Mesendoderm (in vitro differentiated cells): ENCODE results near the gene GNB1L.

Experiments used
- DNase-seq: peaks from one replicate; pipeline ENCODE4 v3.0.0; 2013
- H2AK5ac ChIP-seq: 2 replicates; pipeline ENCODE4 v1.6.1; 2013; ENCODE audit warnings: low read length, inconsistent platforms
- H2BK120ac ChIP-seq: 2 replicates; pipeline ENCODE4 v1.6.1; 2013; ENCODE audit warnings: low read depth, mild to moderate bottlenecking, low read length, moderate library complexity, mixed read lengths
- H2BK15ac ChIP-seq: replicated peaks from 2 replicates; pipeline ENCODE4 v1.6.1; 2013; ENCODE audit warnings: low read depth, mild to moderate bottlenecking, moderate library complexity
- H2BK5ac ChIP-seq: 2 replicates; pipeline ENCODE4 v1.6.1; 2013; ENCODE audit warnings: low read length, inconsistent platforms
- H3K18ac ChIP-seq: 2 replicates; pipeline ENCODE4 v1.6.1; 2013; ENCODE audit warnings: mild to moderate bottlenecking, low read length, mixed read lengths
- H3K23ac ChIP-seq: one replicate; pipeline ENCODE4 v1.6.1; 2013; ENCODE audit warnings: low read length
- H3K27ac ChIP-seq: 2 replicates; pipeline ENCODE4 v1.5.1; 2013; ENCODE audit warnings: low read depth, mild to moderate bottlenecking, inconsistent platforms, low read length, moderate library complexity
- H3K27me3 ChIP-seq: 2 replicates; pipeline ENCODE4 v1.6.1; 2013; ENCODE audit warnings: low read length, control low read depth, mild to moderate bottlenecking, inconsistent platforms; ENCODE audit not compliant: insufficient read depth, poor library complexity
- H3K36me3 ChIP-seq: 2 replicates; pipeline ENCODE4 v1.6.1; 2013; ENCODE audit warnings: low read length, inconsistent platforms; ENCODE audit not compliant: control insufficient read depth, insufficient read depth
- H3K4ac ChIP-seq: one replicate; pipeline ENCODE4 v1.6.1; 2013; ENCODE audit warnings: low read depth, mild to moderate bottlenecking, low read length, moderate library complexity
- H3K4me1 ChIP-seq: 2 replicates; pipeline ENCODE4 v1.6.1; 2013; ENCODE audit warnings: low read depth, low read length, inconsistent platforms; ENCODE audit not compliant: control insufficient read depth
- H3K4me2 ChIP-seq: 2 replicates; pipeline ENCODE4 v1.6.1; 2013; ENCODE audit warnings: low read length
- H3K4me3 ChIP-seq: 2 replicates; pipeline ENCODE4 v1.5.1; 2013; ENCODE audit warnings: mild to moderate bottlenecking, low read length
- H3K56ac ChIP-seq: one replicate; pipeline ENCODE4 v1.6.1; 2013; ENCODE audit warnings: low read length
- H3K79me1 ChIP-seq: 2 replicates; pipeline ENCODE4 v1.6.1; 2013; ENCODE audit warnings: low read length, inconsistent platforms
- H3K79me2 ChIP-seq: 2 replicates; pipeline ENCODE4 v1.6.1; 2013; ENCODE audit warnings: mild to moderate bottlenecking, low read length; ENCODE audit not compliant: control insufficient read depth, insufficient read depth
- H3K9ac ChIP-seq: 2 replicates; pipeline ENCODE4 v1.6.1; 2013; ENCODE audit warnings: low read length, inconsistent platforms
- H4K5ac ChIP-seq: one replicate; pipeline ENCODE4 v1.6.1; 2013; ENCODE audit warnings: low read length
- H4K8ac ChIP-seq: one replicate; pipeline ENCODE4 v1.6.1; 2013; ENCODE audit warnings: low read depth, mild to moderate bottlenecking, control low read depth, low read length, moderate library complexity
- WGBS: extraction: QIAGEN DNeasy Blood & Tissue Kit; methylation state at CpG from one replicate; pipeline ENCODE4 v1.1.7; 2013; ENCODE audit warnings: low lambda C conversion rate, missing lambda C conversion rate; ENCODE audit not compliant: insufficient coverage; ENCODE audit errors: extremely low coverage; 5-methylcytosine and 5-hydroxymethylcytosine counted together

GNB1L gene

GRCh38 chr22:19821523-19822300, 33.0 kb downstream of the GNB1L start:
- H3K27ac ChIP-seq: no peak overlapping the region
- H3K23ac ChIP-seq: no peak overlapping the region
- H3K27me3 ChIP-seq: no peaks in the 10 kb centered on the region
- H3K4me2 ChIP-seq: no peak overlapping the region
- no peak overlapping the region for H3K9ac ChIP-seq
- H3K79me1 ChIP-seq: peaks cover 2% of the 10 kb centered on the region
- no peak overlapping the region for H4K8ac ChIP-seq
- no peak overlapping the region for H3K56ac ChIP-seq
- H3K18ac ChIP-seq: no peak overlapping the region
- no peak overlapping the region for H2BK5ac ChIP-seq
- H3K4me1 ChIP-seq: no peaks in the 10 kb centered on the region
- WGBS: no CpG with 5 or more reads among the region's 20 CpGs
- no peak overlapping the region for H2BK15ac ChIP-seq
- H3K4me3 ChIP-seq: no peak overlapping the region
- H2AK5ac ChIP-seq: no peak overlapping the region
- no peak overlapping the region for H4K5ac ChIP-seq
- no peak for DNase-seq
- H2BK120ac ChIP-seq: no peak overlapping the region
- no peaks in the 10 kb centered on the region for H3K36me3 ChIP-seq
- H3K79me2 ChIP-seq: peaks cover 1% of the 10 kb centered on the region
- no peak overlapping the region for H3K4ac ChIP-seq

- Histone ChIP-seq H3K4me2 (no peak overlapping the region), H2BK120ac (no peak overlapping the region), H3K79me2 (peaks cover 1% of the 10 kb centered on the region), H3K4me3 (no peak overlapping the region), H3K27me3 (no peaks in the 10 kb centered on the region), H3K27ac (no peak overlapping the region), H3K4me1 (no peaks in the 10 kb centered on the region), H2BK15ac (no peak overlapping the region), H3K18ac (no peak overlapping the region), H2BK5ac (no peak overlapping the region), H4K5ac (no peak overlapping the region), H4K8ac (no peak overlapping the region), H3K4ac (no peak overlapping the region), H3K23ac (no peak overlapping the region), H2AK5ac (no peak overlapping the region), H3K56ac (no peak overlapping the region), H3K9ac (no peak overlapping the region), H3K79me1 (peaks cover 2% of the 10 kb centered on the region), H3K36me3 (no peaks in the 10 kb centered on the region)
- WGBS: no CpG with 5 or more reads among the region's 18 CpGs
- no peak for DNase-seq
These were observed 33.7 kb downstream of the GNB1L start for GRCh38 chr22:19820880-19821522.

GRCh38 chr22:19819911-19820879, 34.5 kb downstream of the GNB1L start:
- Histone ChIP-seq H3K56ac (no peak overlapping the region), H3K4me1 (no peaks in the 10 kb centered on the region), H3K79me1 (peaks cover 2% of the 10 kb centered on the region), H3K27ac (no peak overlapping the region), H3K23ac (no peak overlapping the region), H3K4me2 (no peak overlapping the region), H2AK5ac (no peak overlapping the region), H3K36me3 (no peaks in the 10 kb centered on the region), H4K8ac (no peak overlapping the region), H2BK120ac (no peak overlapping the region), H4K5ac (no peak overlapping the region), H3K79me2 (peaks cover 1% of the 10 kb centered on the region), H3K27me3 (no peaks in the 10 kb centered on the region), H3K9ac (no peak overlapping the region), H2BK5ac (no peak overlapping the region), H3K4ac (no peak overlapping the region), H2BK15ac (no peak overlapping the region), H3K4me3 (no peak overlapping the region), H3K18ac (no peak overlapping the region)
- DNase-seq: no peak
- WGBS: no CpG with 5 or more reads among the region's 21 CpGs

DNA sequence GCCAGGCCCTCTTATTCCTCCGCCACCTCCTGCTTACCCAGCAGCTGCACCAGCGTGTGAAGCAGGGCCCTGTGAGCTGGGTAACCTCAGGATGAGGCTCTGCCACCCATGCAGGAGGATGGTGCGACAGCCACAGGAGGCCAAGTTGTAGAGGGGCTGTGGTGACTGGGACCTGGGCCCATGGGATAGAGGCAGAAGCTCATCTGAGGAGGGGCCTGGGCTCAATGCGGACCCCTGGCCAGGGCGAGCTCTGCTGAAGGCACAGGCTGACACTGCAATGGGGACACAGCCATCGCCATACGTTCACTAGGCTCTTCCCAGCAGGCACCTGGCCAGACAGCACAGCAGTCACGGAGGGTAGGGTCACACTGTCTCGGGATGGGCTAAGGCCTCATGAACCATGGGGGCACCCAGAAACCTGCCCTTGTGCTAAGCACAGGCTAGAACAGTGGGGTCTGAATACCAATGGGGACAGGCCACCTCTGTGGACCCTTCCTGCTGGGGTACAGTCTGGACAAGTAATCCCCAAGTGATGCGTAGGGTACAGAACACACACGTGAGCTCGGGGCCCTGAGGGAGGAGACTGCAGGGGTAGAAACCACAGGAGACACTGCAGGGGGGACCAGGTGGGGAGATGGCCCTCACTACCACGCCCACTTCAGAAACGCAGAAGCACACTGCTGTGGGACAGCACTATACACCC, 35.3 kb downstream of the GNB1L start:
- H3K79me1 ChIP-seq: peaks cover 2% of the 10 kb centered on the region
- no peak overlapping the region for H3K56ac ChIP-seq
- no peak overlapping the region for H3K9ac ChIP-seq
- no peak overlapping the region for H2BK15ac ChIP-seq
- WGBS: no CpG with 5 or more reads among the region's 14 CpGs
- H3K4me3 ChIP-seq: no peak overlapping the region
- H2BK120ac ChIP-seq: no peak overlapping the region
- H3K79me2 ChIP-seq: peaks cover 1% of the 10 kb centered on the region
- H3K4ac ChIP-seq: no peak overlapping the region
- no peak overlapping the region for H2BK5ac ChIP-seq
- no peak overlapping the region for H2AK5ac ChIP-seq
- H3K27ac ChIP-seq: no peak overlapping the region
- no peak for DNase-seq
- H4K5ac ChIP-seq: no peak overlapping the region
- H3K18ac ChIP-seq: no peak overlapping the region
- no peak overlapping the region for H4K8ac ChIP-seq
- H3K27me3 ChIP-seq: no peaks in the 10 kb centered on the region
- no peak overlapping the region for H3K4me2 ChIP-seq
- H3K36me3 ChIP-seq: no peaks in the 10 kb centered on the region
- no peak overlapping the region for H3K23ac ChIP-seq
- no peaks in the 10 kb centered on the region for H3K4me1 ChIP-seq

DNA sequence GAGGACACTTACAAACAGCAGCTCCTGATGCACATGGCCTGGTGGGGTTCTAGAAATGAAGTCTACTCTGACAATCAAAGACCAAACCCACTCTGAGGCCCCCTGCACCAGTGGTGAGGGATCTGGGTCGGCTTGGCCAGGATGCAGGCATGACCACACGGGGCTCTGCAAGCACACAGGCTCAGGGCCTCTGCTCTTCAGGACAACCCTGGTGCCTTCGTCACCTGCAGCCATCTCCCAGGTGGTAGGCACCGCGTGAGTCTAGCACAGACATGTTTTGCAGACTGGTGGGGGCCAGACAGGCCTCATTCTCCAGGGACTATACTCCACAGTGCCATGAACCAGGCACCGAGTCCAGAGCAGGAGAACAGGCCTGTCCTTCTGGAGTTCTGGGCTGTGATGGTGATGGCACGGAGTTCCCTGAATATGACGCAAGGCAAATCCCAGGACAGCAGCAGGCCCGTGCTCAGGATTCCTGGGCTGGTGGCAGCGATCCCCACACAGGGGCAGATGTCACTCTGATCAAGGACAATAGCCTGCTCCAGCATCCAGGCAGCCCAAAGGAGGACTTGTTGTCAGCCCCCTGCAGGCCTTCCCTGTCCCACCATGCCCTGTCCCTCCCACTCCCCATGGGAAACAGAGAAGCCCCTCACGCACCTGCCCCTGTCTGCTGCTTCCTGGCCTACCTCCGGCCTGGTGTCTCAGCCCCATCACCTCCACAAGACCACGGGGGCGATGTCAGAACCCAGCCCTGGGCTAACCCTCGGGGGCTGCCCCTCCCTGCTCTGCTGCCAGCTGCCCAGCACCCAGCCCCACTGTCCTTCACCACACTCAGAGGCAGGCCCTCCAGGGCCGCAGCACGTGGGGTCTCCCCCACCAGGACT, 36.1 kb downstream of the GNB1L start:
- Histone ChIP-seq H3K9ac (no peak overlapping the region), H3K56ac (no peak overlapping the region), H3K36me3 (no peaks in the 10 kb centered on the region), H2BK15ac (no peak overlapping the region), H2BK5ac (no peak overlapping the region), H3K4me1 (no peaks in the 10 kb centered on the region), H3K27me3 (no peaks in the 10 kb centered on the region), H2BK120ac (no peak overlapping the region), H2AK5ac (no peak overlapping the region), H4K5ac (no peak overlapping the region), H3K4me2 (no peak overlapping the region), H3K79me2 (peaks cover 1% of the 10 kb centered on the region), H3K18ac (no peak overlapping the region), H3K79me1 (peaks cover under 1% of the 10 kb centered on the region), H4K8ac (no peak overlapping the region), H3K4ac (no peak overlapping the region), H3K27ac (no peak overlapping the region), H3K23ac (no peak overlapping the region), H3K4me3 (no peak overlapping the region)
- no CpG with 5 or more reads among the region's 17 CpGs for WGBS
- DNase-seq: no peak
